GM20000 (cell line): Measurements from ENCODE around the gene HSF5.
"Not testable (repeated sequence)": the region's sequence is repeated elsewhere in the genome, so short reads cannot be mapped to it uniquely, and the experiment has no call there.

Experiments used
- DNase-seq: peaks from one replicate; pipeline ENCODE4 v3.0.0; 2012; ENCODE audit warnings: low spot score
- CTCF ChIP-seq: IDR thresholded peaks from 2 replicates; pipeline ENCODE4 v1.5.1; 2012; ENCODE audit warnings: mild to moderate bottlenecking, control low read depth; ENCODE audit errors: extremely low read depth, missing control alignments

The HSF5 gene

GRCh38 chr17:58402047-58402446 lies 86.2 kb downstream of the HSF5 start:
- no peak for TF ChIP-seq CTCF
- no peak for DNase-seq

DNA sequence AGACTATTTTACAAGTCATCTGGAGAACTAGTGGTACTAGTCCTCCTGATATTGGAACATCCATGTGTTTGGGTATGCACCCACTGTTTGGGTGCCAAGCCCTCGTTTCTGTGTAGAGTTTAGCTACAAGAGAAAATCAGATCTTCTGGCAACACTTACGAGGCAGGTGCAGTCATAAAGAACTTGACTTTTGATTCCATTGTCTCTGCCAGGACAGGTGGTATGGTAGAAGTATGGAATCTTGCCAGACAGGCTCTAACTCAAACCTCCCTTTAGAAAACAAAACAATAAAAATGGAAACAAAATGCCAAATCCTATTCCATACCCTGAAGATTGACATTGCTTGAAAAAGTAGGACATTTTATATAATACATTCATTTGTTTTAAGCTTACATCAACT lies 86.9 kb downstream of the HSF5 start:
- DNase-seq: no peak
- no peak for TF ChIP-seq CTCF

- TF ChIP-seq CTCF: no peak
- no peak for DNase-seq
Observed at GRCh38 chr17:58400826-58401225, 87.4 kb downstream of the HSF5 start.

GRCh38 chr17:58399974-58400373 lies 88.2 kb downstream of the HSF5 start:
- no peak for TF ChIP-seq CTCF
- no peak for DNase-seq

- no peak for TF ChIP-seq CTCF
- DNase-seq: no peak
Observed at GRCh38 chr17:58398574-58399266, 89.5 kb downstream of the HSF5 start.

DNA sequence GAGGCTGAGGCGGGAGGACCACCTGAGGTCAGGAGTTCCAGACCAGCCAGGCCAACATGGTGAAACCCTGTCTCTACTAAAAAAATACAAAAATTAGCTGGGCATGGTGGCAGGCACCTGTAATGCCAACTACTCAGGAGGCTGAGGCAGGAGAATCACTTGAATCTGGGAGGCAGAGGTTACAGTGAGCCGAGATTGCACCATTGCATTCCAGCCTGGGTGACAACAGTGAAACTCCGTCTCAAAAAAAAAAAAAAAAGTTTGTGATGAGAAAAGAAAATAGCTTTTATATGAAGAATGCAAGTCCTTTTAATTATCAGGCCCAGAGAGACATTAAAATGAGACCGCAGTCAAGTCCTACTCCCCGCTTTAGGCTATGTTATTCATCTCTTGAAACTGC lies 90.8 kb downstream of the HSF5 start:
- DNase-seq: not testable (repeated sequence)

DNA sequence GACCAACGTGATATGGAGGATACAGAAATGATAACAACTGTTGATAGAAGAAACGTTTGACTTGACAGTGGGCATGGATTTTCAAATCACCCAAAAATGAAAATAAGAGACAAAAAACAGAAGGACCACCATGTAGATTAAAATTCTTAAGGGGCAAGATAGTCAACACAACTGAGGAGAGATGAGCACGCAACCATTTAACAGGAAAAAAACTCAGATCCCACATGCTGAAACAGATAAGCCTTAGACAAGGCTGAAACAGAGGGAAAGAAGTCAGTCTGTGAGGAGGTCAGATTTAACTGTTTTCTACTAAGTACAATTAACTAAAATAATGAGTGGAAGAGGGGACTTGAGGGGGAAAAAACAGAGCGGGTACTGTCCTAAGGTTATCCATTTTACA lies 92.0 kb downstream of the HSF5 start:
- TF ChIP-seq CTCF: no peak
- DNase-seq: no peak

DNA sequence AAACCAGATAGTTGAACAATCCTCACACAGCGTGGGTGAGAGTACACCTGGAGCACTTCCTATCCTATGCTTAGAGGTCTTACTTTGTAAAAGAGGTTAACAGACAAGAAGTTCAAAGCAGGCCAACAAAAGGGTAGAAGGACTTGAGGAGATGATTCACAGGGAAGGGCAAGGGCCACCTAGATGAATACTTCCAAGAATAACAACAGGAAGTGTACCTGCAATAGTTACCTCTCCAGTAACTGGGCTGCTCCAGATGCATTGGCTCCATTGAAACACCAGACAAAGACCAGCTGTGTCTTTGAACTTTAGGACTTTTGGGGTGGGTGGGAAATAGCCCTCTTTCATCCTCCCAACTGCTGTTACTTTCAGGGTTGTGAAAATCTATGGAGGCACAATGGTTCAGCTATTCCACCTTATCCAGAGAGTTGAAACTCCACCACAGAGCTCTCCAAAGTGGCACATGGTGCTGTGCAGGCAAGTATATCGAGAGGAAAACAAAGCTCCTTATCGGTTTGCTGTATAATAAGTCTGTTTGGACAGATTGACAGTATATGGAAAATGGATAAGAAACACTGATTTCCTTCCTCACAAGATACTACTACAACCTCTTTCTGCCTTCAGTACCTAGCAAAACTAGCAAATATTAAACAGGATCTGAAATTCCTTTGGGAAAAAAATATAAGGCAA lies 93.5 kb downstream of the HSF5 start:
- no peak for DNase-seq
- TF ChIP-seq CTCF: no peak
